Hepatocyte (in vitro differentiated cells): ENCODE measurements around the gene GMNN. TPM values are rescaled to one million over a fixed set of nuclear protein-coding genes. Genes with fewer than 3 reads are reported as not detected.
"Not testable (repeated sequence)": the region's sequence is repeated elsewhere in the genome, so short reads cannot be mapped to it uniquely, and the experiment has no call there.

Source experiments
- DNase-seq: peaks from one replicate; pipeline ENCODE4 v3.0.0-alpha.2; 2016; ENCODE audit warnings: low spot score
- H2AFZ ChIP-seq: fragments of 200-600 bp; sonication (generic); 2 replicates; pipeline ENCODE4 v1.6.0; 2016; ENCODE audit warnings: antibody characterized with exemption, mild to moderate bottlenecking
- H3K27ac ChIP-seq: fragments of 200-600 bp; sonication (generic); 2 replicates; pipeline ENCODE4 v1.5.1; 2016; ENCODE audit warnings: mild to moderate bottlenecking
- H3K27me3 ChIP-seq: fragments of 200-600 bp; sonication (generic); 2 replicates; pipeline ENCODE4 v1.6.1; 2016
- H3K36me3 ChIP-seq: fragments of 200-600 bp; sonication (generic); replicated peaks from 2 replicates; pipeline ENCODE4 v1.5.1; 2016; ENCODE audit warnings: low read depth; ENCODE audit not compliant: insufficient read depth
- H3K4me1 ChIP-seq: fragments of 200-600 bp; sonication (generic); 2 replicates; pipeline ENCODE4 v1.5.1; 2016; ENCODE audit warnings: mild to moderate bottlenecking, moderate library complexity; ENCODE audit not compliant: insufficient read depth
- H3K4me2 ChIP-seq: fragments of 200-600 bp; sonication (generic); 2 replicates; pipeline ENCODE4 v1.6.0; 2016
- H3K4me3 ChIP-seq: fragments of 200-600 bp; sonication (generic); 2 replicates; pipeline ENCODE4 v1.5.1; 2016; ENCODE audit warnings: mild to moderate bottlenecking
- H3K79me2 ChIP-seq: fragments of 200-600 bp; sonication (generic); 2 replicates; pipeline ENCODE4 v1.6.0; 2017; ENCODE audit warnings: mild to moderate bottlenecking
- H3K9me2 ChIP-seq: fragments of 200-600 bp; sonication (generic); replicated peaks from 2 replicates; pipeline ENCODE4 v1.6.0; 2017; ENCODE audit warnings: mild to moderate bottlenecking; ENCODE audit not compliant: insufficient read depth
- H3K9me3 ChIP-seq: fragments of 200-600 bp; sonication (generic); 2 replicates; pipeline ENCODE4 v1.5.1; 2016; ENCODE audit warnings: low read depth, mild to moderate bottlenecking
- H4K20me1 ChIP-seq: fragments of 200-600 bp; sonication (generic); 2 replicates; pipeline ENCODE4 v1.6.0; 2016; ENCODE audit warnings: mild to moderate bottlenecking; ENCODE audit not compliant: insufficient read depth, poor library complexity, severe bottlenecking
- CTCF ChIP-seq: fragments of 200-600 bp; sonication (generic); IDR thresholded peaks from 2 replicates; pipeline ENCODE4 v1.5.1; 2016; ENCODE audit warnings: antibody characterized with exemption, mild to moderate bottlenecking; ENCODE audit not compliant: poor library complexity
- EZH2 ChIP-seq: fragments of 200-600 bp; sonication (generic); IDR thresholded peaks from 2 replicates; pipeline ENCODE4 v1.6.1; 2016; ENCODE audit warnings: antibody characterized with exemption, mild to moderate bottlenecking, borderline replicate concordance
- EZH2phosphoT487 ChIP-seq: fragments of 200-600 bp; sonication (generic); IDR thresholded peaks from one replicate; pipeline ENCODE4 v1.6.1; 2018; ENCODE audit warnings: antibody characterized with exemption, mild to moderate bottlenecking, low read depth, moderate library complexity; ENCODE audit not compliant: unreplicated experiment, severe bottlenecking
- WGBS: methylation state at CpG from one replicate; pipeline ENCODE4 v1.1.6; 2016; ENCODE audit warnings: low lambda C conversion rate; ENCODE audit errors: missing lambda C conversion rate; 5-methylcytosine and 5-hydroxymethylcytosine counted together
- polyA plus RNA-seq: library from polyadenylated mRNA; unstranded; fragments of >200 nt; fragmentation: Nextera tagmentation; extraction: Ambion mirVana; gene quantifications from 2 replicates; pipeline ENCODE4 v1.2.1, GENCODE V29; 2016
- total RNA-seq: library from RNA; depleted of rRNA; stranded (reverse); fragments of >200 nt; gene quantifications from 2 replicates; pipeline ENCODE4 v1.2.3, GENCODE V29; 2014

The GMNN gene
- total and polyA plus RNA-seq, 2 experiments from 2014 or later: 65.3 to 73.1 TPM

DNA sequence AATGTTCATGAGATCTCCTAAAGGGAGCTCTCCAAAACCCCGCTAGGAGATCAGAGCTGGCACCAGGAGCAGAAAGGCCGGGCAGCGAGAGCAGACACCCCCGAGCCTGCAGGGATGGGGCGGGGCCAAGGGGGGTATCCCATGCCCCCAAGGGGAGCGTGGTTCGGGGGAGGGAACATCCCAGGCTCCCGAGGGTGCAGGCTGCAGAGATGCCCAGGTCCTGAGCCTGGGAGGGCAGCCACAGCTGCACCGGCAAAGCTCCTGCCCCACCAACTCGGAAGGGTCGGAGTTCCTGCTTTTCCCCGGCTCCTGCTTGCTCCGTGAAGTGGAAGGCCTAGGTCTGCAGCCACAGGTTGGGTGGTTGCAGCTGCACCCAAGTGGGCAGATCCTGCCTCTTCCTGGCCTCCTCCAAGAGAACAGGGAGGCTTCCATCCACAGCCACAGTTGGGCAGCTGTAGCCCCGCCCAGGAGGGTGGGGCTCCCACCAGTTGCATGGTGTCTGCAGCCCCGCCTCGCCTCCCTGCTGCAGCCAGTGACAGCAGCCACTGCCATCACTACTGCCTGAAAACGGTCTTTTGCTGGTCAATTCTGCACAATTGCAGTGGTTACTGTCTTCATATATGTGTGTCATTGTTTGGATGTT lies 13.4 kb upstream of the GMNN start:
- Histone ChIP-seq H3K4me3 (no peak overlapping the region), H4K20me1 (no peaks in the 10 kb centered on the region), H3K27ac (no peak overlapping the region), H3K27me3 (no peaks in the 10 kb centered on the region), H3K9me2 (no peaks in the 10 kb centered on the region), H3K9me3 (no peaks in the 10 kb centered on the region), H2AFZ (no peak overlapping the region), H3K36me3 (no peaks in the 10 kb centered on the region), H3K79me2 (no peaks in the 10 kb centered on the region), H3K4me1 (peaks cover 4% of the 10 kb centered on the region), H3K4me2 (no peak overlapping the region)
- WGBS: 90% methylated on average over 10 of the region's 17 CpGs
- no peak for TF ChIP-seq EZH2
- no peak for TF ChIP-seq EZH2phosphoT487
- no peak for TF ChIP-seq CTCF
- no peak for DNase-seq

- H3K9me3 ChIP-seq: no peaks in the 10 kb centered on the region
- no peak for DNase-seq
- no peak overlapping the region for H3K4me2 ChIP-seq
- H3K36me3 ChIP-seq: no peaks in the 10 kb centered on the region
- no peaks in the 10 kb centered on the region for H3K27me3 ChIP-seq
- H3K4me3 ChIP-seq: no peak overlapping the region
- no peak for TF ChIP-seq CTCF
- no peak for TF ChIP-seq EZH2
- no peak for TF ChIP-seq EZH2phosphoT487
- no peaks in the 10 kb centered on the region for H4K20me1 ChIP-seq
- no peak overlapping the region for H3K27ac ChIP-seq
- H3K79me2 ChIP-seq: no peaks in the 10 kb centered on the region
- no peak overlapping the region for H2AFZ ChIP-seq
- peaks cover 4% of the 10 kb centered on the region for H3K4me1 ChIP-seq
- H3K9me2 ChIP-seq: no peaks in the 10 kb centered on the region
These were observed 12.9 kb upstream of the GMNN start for GRCh38 chr6:24761851-24762250.

DNA sequence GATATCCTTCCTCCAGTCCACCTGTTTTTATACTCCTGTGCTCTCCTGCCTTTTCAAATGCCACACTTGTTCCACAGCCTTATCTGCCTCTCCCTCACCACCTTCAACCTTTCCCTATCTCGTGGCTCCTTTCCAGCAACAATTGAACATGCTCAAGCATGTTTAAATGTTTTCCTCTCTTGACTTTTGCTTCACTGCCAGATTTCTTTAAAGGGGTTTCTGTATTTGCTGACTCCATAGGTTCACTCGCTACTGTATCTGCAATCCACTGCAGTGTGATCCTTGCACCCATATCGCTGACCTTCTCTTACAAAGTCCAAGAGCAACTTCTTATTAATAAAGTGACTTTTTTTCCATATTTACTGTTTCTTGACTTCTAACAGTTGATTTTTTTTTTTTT lies 11.2 kb upstream of the GMNN start:
- H3K9me3 ChIP-seq: no peaks in the 10 kb centered on the region
- H4K20me1 ChIP-seq: no peaks in the 10 kb centered on the region
- 65% methylated on average over 3 of the region's 3 CpGs for WGBS
- DNase-seq: peak; percentile 23
- no peak overlapping the region for H3K4me3 ChIP-seq
- TF ChIP-seq EZH2: no peak
- no peak for TF ChIP-seq EZH2phosphoT487
- TF ChIP-seq CTCF: no peak
- H3K27ac ChIP-seq: peak overlapping the region; percentile 28
- H3K27me3 ChIP-seq: no peaks in the 10 kb centered on the region
- H3K9me2 ChIP-seq: no peaks in the 10 kb centered on the region
- H3K36me3 ChIP-seq: no peaks in the 10 kb centered on the region
- no peak overlapping the region for H2AFZ ChIP-seq
- no peak overlapping the region for H3K4me2 ChIP-seq
- H3K4me1 ChIP-seq: peaks cover 4% of the 10 kb centered on the region
- H3K79me2 ChIP-seq: no peaks in the 10 kb centered on the region

DNA sequence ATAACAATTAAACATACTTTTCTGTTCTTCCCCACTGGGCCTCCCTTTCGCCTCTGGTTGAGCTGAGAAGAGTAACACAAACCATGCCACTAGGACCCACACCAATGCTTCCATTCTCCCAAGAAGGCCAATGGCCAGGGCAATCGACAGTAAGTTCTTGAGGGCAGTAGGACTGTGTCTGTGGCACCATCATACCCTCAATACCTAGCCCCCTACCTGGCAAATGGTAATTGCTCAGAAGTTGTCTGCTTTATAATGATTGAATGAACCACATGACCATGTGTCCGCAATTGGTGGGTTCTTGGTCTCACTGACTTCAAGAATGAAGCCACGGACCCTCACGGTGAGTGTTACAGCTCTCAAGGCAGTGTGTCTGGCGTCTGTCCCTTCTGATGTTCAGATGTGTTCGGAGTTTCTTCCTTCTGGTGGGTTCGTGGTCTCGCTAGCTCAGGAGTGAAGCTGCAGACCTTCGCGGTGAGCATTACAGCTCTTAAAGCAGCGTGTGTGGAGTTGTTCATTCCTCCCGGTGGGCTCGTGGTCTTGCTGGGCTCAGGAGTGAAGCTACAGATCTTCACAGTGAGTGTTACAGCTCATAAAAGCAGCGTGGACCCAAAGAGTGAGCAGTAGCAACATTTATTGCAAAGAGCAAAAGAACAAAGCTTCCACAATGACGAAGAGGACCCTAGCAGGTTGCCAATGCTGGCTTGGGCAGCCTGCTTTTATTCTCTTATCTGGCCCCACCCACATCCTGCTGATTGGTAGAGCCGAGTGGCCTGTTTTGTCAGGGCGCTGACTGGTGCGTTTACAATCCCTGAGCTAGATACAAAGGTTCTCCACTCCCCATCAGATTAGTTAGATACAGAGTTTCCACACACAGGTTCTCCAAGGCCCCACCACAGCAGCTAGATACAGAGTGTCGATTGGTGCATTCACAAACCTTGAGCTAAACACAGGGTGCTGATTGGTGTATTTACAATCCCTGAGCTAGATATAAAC lies 9.6 kb upstream of the GMNN start:
- H3K4me3 ChIP-seq, H3K27me3 ChIP-seq, H3K79me2 ChIP-seq, H4K20me1 ChIP-seq, H3K9me3 ChIP-seq, H2AFZ ChIP-seq, H3K9me2 ChIP-seq, H3K36me3 ChIP-seq, H3K27ac ChIP-seq, H3K4me1 ChIP-seq, H3K4me2 ChIP-seq, DNase-seq: not testable (repeated sequence)
- WGBS: 95% methylated on average over 20 of the region's 20 CpGs

- H3K9me3 ChIP-seq, H3K4me1 ChIP-seq, H3K4me2 ChIP-seq, H3K79me2 ChIP-seq, H3K36me3 ChIP-seq, H3K9me2 ChIP-seq, H3K4me3 ChIP-seq, H3K27me3 ChIP-seq, DNase-seq, H4K20me1 ChIP-seq, H2AFZ ChIP-seq, H3K27ac ChIP-seq: not testable (repeated sequence)
- WGBS: 98% methylated on average over 11 of the region's 26 CpGs
These were observed 8.8 kb upstream of the GMNN start for GRCh38 chr6:24765968-24766367.
